Ishikawa (cell line): Measurements from ENCODE around the gene TMPO.

Experiments used
- CREB1 ChIP-seq: IDR thresholded peaks from 2 replicates; pipeline ENCODE4 v1.6.1; 2012; ENCODE audit warnings: low read depth
- EP300 ChIP-seq: IDR thresholded peaks from 2 replicates; pipeline ENCODE4 v1.6.1; 2012; ENCODE audit warnings: borderline replicate concordance
- NFIC ChIP-seq: IDR thresholded peaks from 2 replicates; pipeline ENCODE4 v1.6.1; 2012
- RAD21 ChIP-seq: IDR thresholded peaks from 2 replicates; pipeline ENCODE4 v1.6.1; 2012; ENCODE audit warnings: low read depth
- TAF1 ChIP-seq: IDR thresholded peaks from 2 replicates; pipeline ENCODE4 v1.6.1; 2012; ENCODE audit warnings: low read depth, mild to moderate bottlenecking

- TF ChIP-seq TAF1, result no peak
- TF ChIP-seq EP300, result no peak
- TF ChIP-seq CREB1, result no peak
- no peak for TF ChIP-seq NFIC
- TF ChIP-seq RAD21, result no peak
Observed at GRCh38 chr12:98579835-98580234, 64.4 kb downstream of the TMPO start.
